Tibial artery (tissue), 4 donors: ENCODE data around the gene KRAS.
"Not testable (repeated sequence)": the region's sequence is repeated elsewhere in the genome, so short reads cannot be mapped to it uniquely, and the experiment has no call there.

Source experiments
- DNase-seq, 2 donors: peaks; one replicate each; pipeline ENCODE4 v3.0.0-alpha.2; 2019
- H3K27ac ChIP-seq, 2 donors: fragments of 200-600 bp; sonication (generic) in 1 of 2; 1 replicate in 1 of 2; 2 replicates in 1 of 2; pipeline ENCODE4 v1.5.1; 2018 to 2019; ENCODE audit warnings: mild to moderate bottlenecking in 1 of 2
- H3K27me3 ChIP-seq, 2 donors: fragments of 200-600 bp; sonication (generic) in 1 of 2; one replicate each; pipeline versions ENCODE4 v1.5.1 to v1.6.0; 2016 to 2019
- H3K36me3 ChIP-seq, 3 donors: fragments of 200-600 bp; sonication (generic) in 2 of 3; one replicate each; pipeline ENCODE4 v1.5.1; 2016 to 2019; ENCODE audit warnings: mild to moderate bottlenecking in 2 of 3
- H3K4me1 ChIP-seq, 4 donors: fragments of 200-600 bp; sonication (generic) in 2 of 4; 1 replicate in 3 of 4; 2 replicates in 1 of 4; pipeline ENCODE4 v1.5.1; 2016 to 2019
- H3K4me3 ChIP-seq, 2 donors: fragments of 200-600 bp; sonication (generic) in 1 of 2; 1 replicate in 1 of 2; 2 replicates in 1 of 2; pipeline ENCODE4 v1.5.1; 2018 to 2019; ENCODE audit warnings: mild to moderate bottlenecking in 2 of 2
- H3K9me3 ChIP-seq, 3 donors: fragments of 200-600 bp; sonication (generic) in 1 of 3; one replicate each; pipeline ENCODE4 v1.5.1; 2016 to 2019
- intact Hi-C: fragments of 100-400 bp; cut with DNase I; formaldehyde crosslinking; loops from one replicate; pipeline ENCODE4 v1.15.0; 2023; ENCODE audit warnings: low total_unique reads
- TF ChIP-seq, protein P1 (sequence below), 2 experiments: fragments of 200-600 bp in 1 of 2; fragments of 450-650 bp in 1 of 2; IDR thresholded peaks; one replicate each; pipeline ENCODE4 v1.5.1; 2017 to 2019; ENCODE audit warnings: antibody characterized with exemption in 2 of 2, mild to moderate bottlenecking in 1 of 2, moderate library complexity in 1 of 2

KRAS gene

DNA sequence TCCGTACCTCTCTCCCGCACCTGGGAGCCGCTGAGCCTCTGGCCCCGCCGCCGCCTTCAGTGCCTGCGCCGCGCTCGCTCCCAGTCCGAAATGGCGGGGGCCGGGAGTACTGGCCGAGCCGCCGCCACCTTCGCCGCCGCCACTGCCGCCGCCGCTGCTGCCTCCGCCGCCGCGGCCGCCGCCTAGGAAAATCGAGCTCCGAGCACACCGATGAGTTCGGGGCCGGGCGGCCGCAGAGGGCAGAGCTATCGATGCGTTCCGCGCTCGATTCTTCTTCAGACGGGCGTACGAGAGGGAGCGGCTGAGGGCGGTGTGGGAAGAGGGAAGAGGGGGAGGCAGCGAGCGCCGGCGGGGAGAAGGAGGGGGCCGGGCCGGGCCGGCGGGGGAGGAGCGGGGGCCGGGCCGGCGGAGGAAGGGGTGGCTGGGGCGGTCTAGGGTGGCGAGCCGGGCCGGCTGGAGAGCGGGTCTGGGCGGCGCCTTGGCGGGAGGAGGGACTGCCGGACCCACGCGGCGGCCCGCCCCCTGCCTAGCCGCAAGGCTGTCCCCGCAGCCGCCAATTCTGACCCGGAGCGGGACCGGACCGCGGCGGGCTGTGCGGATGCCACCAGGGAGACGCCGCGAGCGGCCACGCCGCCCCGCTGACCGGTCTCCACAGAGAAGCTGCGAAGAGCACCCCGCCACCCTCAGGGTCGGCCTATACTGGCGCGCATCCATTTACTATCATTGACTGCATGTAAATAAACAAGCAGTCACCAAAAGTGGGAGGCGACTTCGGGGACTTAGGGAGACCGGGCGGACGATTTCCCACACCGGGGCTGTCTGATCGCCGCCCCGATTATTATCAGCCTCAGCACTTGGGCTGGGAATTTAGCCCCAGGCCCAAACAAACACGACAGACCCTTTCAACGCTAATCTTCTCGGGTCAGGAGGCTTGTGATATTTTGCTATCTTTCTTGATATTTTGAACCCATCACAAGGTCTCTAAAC is at the start of gene KRAS:
Gene KRAS, minus strand, starts transcription at position 186 of the 987 bp plus-strand sequence.
- intact Hi-C loops: loop anchor here (5.0 kb wide), 1 partner anchor 54 kb away; the partner anchor contains the start of genes DNAI7 and ETFRF1
- H3K27ac ChIP-seq: peak within 1 kb of the TSS; percentile 97 to 98
- TF ChIP-seq, protein P1, sequence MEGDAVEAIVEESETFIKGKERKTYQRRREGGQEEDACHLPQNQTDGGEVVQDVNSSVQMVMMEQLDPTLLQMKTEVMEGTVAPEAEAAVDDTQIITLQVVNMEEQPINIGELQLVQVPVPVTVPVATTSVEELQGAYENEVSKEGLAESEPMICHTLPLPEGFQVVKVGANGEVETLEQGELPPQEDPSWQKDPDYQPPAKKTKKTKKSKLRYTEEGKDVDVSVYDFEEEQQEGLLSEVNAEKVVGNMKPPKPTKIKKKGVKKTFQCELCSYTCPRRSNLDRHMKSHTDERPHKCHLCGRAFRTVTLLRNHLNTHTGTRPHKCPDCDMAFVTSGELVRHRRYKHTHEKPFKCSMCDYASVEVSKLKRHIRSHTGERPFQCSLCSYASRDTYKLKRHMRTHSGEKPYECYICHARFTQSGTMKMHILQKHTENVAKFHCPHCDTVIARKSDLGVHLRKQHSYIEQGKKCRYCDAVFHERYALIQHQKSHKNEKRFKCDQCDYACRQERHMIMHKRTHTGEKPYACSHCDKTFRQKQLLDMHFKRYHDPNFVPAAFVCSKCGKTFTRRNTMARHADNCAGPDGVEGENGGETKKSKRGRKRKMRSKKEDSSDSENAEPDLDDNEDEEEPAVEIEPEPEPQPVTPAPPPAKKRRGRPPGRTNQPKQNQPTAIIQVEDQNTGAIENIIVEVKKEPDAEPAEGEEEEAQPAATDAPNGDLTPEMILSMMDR (IDR thresholded peaks at IDR 0.05): no peak

DNA sequence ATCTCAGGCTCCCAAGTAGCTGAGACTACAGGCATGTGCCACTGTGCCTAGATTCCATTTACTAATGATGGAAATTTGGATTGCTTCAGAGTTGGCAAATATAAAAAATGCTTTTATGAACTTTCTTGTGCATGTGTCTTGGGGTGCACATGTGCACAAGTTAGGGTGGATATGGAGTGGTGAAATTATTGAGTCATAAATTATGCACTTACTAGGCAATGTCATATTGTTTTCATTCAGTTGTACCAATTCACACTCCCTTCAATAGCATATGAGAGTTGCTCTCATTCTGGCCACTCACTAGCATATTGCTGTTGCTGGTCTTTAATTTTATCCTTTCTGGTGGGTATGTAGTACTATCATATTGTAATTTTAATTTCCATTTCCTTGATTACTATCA is 45.7 kb upstream of the KRAS start:
- Histone ChIP-seq H3K9me3 (no peaks in the 10 kb centered on the region), H3K27me3 (no peaks in the 10 kb centered on the region), H3K4me1 (no peaks in the 10 kb centered on the region), H3K36me3 (no peaks in the 10 kb centered on the region), H3K4me3 (no peak overlapping the region), H3K27ac (no peak overlapping the region)
- intact Hi-C loops: no loop called here
- TF ChIP-seq, protein P1 (IDR thresholded peaks at IDR 0.05): no peak
- DNase-seq: no peak

More for the DNA sequence above, at the start of gene KRAS:
- no peaks in the 10 kb centered on the region for H3K36me3 ChIP-seq
- H3K9me3 ChIP-seq: no peaks in the 10 kb centered on the region
- peaks cover 0 to 15% (median 11%) of the 10 kb centered on the region in 4 donors for H3K4me1 ChIP-seq
- peak; percentile 97 to 98 for DNase-seq
- H3K27me3 ChIP-seq: no peaks in the 10 kb centered on the region
- peak within 1 kb of the TSS; percentile 97 to 99 for H3K4me3 ChIP-seq

DNA sequence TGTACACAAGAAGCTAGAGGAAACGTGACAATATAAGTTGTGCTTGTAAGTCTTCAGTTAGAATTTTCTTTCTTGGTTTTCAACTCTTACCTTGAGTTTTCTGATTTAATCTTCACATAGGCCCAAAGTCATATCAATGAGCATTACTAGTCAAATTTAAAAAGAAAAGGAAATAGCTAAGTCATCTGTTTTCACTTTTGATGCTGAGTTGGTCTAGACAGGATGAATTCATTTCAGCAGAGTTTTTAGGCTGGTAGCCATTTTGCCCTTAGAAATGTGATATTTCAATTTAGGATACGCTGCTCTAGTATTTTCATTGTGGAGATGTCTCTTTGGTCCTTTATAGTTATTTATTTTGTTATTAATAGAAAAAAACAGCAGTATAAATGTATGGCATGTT is 44.6 kb upstream of the KRAS start:
- H3K4me3 ChIP-seq: no peak overlapping the region
- no peaks in the 10 kb centered on the region for H3K27me3 ChIP-seq
- no peaks in the 10 kb centered on the region for H3K9me3 ChIP-seq
- H3K27ac ChIP-seq: no peak overlapping the region
- TF ChIP-seq, protein P1 (IDR thresholded peaks at IDR 0.05): no peak
- DNase-seq: no peak
- intact Hi-C loops: no loop called here
- H3K36me3 ChIP-seq: no peaks in the 10 kb centered on the region
- no peaks in the 10 kb centered on the region for H3K4me1 ChIP-seq

DNA sequence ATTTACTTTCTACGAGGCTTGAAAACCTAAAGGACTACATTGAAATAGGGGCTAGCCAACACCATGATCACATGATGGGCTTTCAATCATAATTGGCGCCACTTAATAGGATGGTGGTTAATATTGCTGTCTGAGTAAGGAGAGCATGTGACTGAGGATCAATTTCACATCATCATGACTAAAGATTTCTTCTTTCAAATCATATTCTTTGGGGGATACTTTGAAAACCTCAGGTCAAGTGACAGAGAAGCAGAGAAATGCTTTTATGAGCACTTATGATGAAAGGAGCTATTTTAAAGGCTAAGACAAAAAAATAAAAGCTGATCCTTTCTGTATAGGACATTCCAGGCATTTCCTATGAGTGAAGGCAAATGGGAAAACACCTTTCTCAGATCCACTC is 42.9 kb upstream of the KRAS start:
- TF ChIP-seq, protein P1 (IDR thresholded peaks at IDR 0.05): no peak
- intact Hi-C loops: no loop called here

DNA sequence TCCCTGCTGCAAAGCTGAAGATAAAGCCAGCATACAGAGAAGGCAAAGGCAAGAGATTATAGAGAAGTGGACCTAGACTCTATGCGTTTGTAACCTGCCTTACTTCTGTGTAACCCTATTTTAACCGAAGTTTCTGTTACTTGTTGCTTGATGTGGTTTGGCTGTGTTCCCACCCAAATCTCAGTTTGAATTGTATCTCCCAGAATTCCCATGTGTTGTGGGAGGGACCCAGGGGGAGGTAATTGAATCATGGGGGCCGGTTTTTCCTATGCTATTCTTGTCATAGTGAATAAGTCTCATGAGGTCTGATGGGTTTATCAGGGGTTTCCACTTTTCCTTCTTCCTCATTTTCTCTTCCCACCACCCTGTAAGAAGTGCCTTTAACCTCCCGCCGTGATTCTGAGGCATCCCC is 42.1 kb upstream of the KRAS start:
- DNase-seq, intact Hi-C loops, H3K27me3 ChIP-seq, H3K27ac ChIP-seq, H3K4me3 ChIP-seq, H3K4me1 ChIP-seq, H3K36me3 ChIP-seq, H3K9me3 ChIP-seq: not testable (repeated sequence)

More for the DNA sequence above, 42.9 kb upstream of the KRAS start:
- no peak overlapping the region for H3K27ac ChIP-seq
- DNase-seq: no peak
- no peak overlapping the region for H3K4me3 ChIP-seq
- no peaks in the 10 kb centered on the region for H3K27me3 ChIP-seq
- no peaks in the 10 kb centered on the region for H3K36me3 ChIP-seq
- H3K4me1 ChIP-seq: no peaks in the 10 kb centered on the region
- no peaks in the 10 kb centered on the region for H3K9me3 ChIP-seq

DNA sequence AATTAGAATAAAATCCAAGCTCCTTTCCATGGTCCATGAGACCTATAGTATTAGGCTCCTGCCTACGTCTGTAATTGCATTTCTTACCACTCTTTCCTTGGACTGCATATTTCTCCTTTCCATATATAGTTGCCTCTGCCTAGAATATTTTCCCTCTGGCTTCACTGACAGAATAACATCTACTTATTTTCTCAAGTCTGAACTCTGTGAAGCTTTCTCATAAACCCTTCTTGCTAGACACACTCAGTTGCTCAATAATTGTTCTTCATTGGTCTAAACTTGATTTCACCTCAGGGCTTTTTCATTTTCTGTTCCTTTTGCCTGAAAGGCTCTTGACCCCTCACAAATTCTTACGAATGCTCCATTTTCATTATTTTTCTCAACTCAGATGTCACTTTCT is 36.9 kb upstream of the KRAS start:
- H3K27me3 ChIP-seq: no peaks in the 10 kb centered on the region
- H3K9me3 ChIP-seq: no peaks in the 10 kb centered on the region
- H3K27ac ChIP-seq: no peak overlapping the region
- no peak overlapping the region for H3K4me3 ChIP-seq
- intact Hi-C loops: no loop called here
- TF ChIP-seq, protein P1 (IDR thresholded peaks at IDR 0.05): no peak
- H3K36me3 ChIP-seq: no peaks in the 10 kb centered on the region
- no peaks in the 10 kb centered on the region for H3K4me1 ChIP-seq
- DNase-seq: no peak
